Suppressor macrophage treated with lipopolysaccharide for 4 hours (primary cell): ENCODE data around the gene CHCHD1.
A peak's percentile ranks its signal among the peaks of the same experiment; 100 is the strongest.
"Not testable (repeated sequence)": the region's sequence is repeated elsewhere in the genome, so short reads cannot be mapped to it uniquely, and the experiment has no call there.

Source experiments
- DNase-seq: peaks from one replicate; pipeline ENCODE4 v3.0.0-alpha.2; 2020

CHCHD1 gene

GRCh38 chr10:73796035-73796434 lies 14.2 kb downstream of the CHCHD1 start:
- DNase-seq, result not testable (repeated sequence)

- no peak for DNase-seq
Measured at GRCh38 chr10:73796766-73797165, 14.9 kb downstream of the CHCHD1 start.

- no peak for DNase-seq
Measured at GRCh38 chr10:73797324-73798025, 15.6 kb downstream of the CHCHD1 start.

GRCh38 chr10:73798087-73798486 lies 16.2 kb downstream of the CHCHD1 start:
- DNase-seq, result no peak

- DNase-seq, result no peak
Measured at GRCh38 chr10:73798927-73799560, 17.2 kb downstream of the CHCHD1 start.

GRCh38 chr10:73799899-73800559 lies 18.2 kb downstream of the CHCHD1 start:
- DNase-seq, result no peak

- DNase-seq, result no peak
Measured at GRCh38 chr10:73800560-73801252, 18.9 kb downstream of the CHCHD1 start.

GRCh38 chr10:73801253-73801590 lies 19.4 kb downstream of the CHCHD1 start:
- DNase-seq, result no peak

- no peak for DNase-seq
Measured at GRCh38 chr10:73802276-73802991, 20.6 kb downstream of the CHCHD1 start.

- peak; percentile 68 for DNase-seq
Measured at GRCh38 chr10:73803680-73804286, 21.9 kb downstream of the CHCHD1 start.

GRCh38 chr10:73806176-73806950 lies 24.5 kb downstream of the CHCHD1 start:
- no peak for DNase-seq

GRCh38 chr10:73807471-73807870 lies 25.6 kb downstream of the CHCHD1 start:
- no peak for DNase-seq

GRCh38 chr10:73808021-73808815 lies 26.4 kb downstream of the CHCHD1 start:
- no peak for DNase-seq

GRCh38 chr10:73809061-73809818 lies 27.4 kb downstream of the CHCHD1 start:
- DNase-seq, result peak; percentile 48

- DNase-seq, result peak; percentile 79
Measured at GRCh38 chr10:73810358-73810734, 28.5 kb downstream of the CHCHD1 start.

GRCh38 chr10:73810735-73811465 lies 29.1 kb downstream of the CHCHD1 start:
- DNase-seq, result peak; percentile 28

GRCh38 chr10:73812657-73813056 lies 30.8 kb downstream of the CHCHD1 start:
- no peak for DNase-seq

GRCh38 chr10:73813333-73813732 lies 31.5 kb downstream of the CHCHD1 start:
- no peak for DNase-seq

GRCh38 chr10:73814276-73814895 lies 32.5 kb downstream of the CHCHD1 start:
- DNase-seq, result no peak
